BLaER1 treated with 17β-estradiol and CSF1 and Interleukin-3, amounts not matched to agents 10 nM and 100 nM (cell line): ENCODE data around the gene AHSG.

Experiments
- H3K27ac ChIP-seq, 11 experiments: shearing (Covaris generic); formaldehyde crosslinking; 2 replicates each; pipeline ENCODE4 v1.8.1; 2022
- H3K27me3 ChIP-seq, 11 experiments: shearing (Covaris generic); formaldehyde crosslinking; 2 replicates each; pipeline ENCODE4 v1.8.1; 2022
- H3K36me3 ChIP-seq, 11 experiments: shearing (Covaris generic); formaldehyde crosslinking; 2 replicates each; pipeline ENCODE4 v1.8.1; 2022
- H3K4me1 ChIP-seq, 10 experiments: shearing (Covaris generic); formaldehyde crosslinking; 2 replicates each; pipeline ENCODE4 v1.8.1; 2022
- H3K4me2 ChIP-seq, 11 experiments: shearing (Covaris generic); formaldehyde crosslinking; 2 replicates each; pipeline ENCODE4 v1.8.1; 2022
- H3K4me3 ChIP-seq, 10 experiments: shearing (Covaris generic); formaldehyde crosslinking; 2 replicates each; pipeline ENCODE4 v1.8.1; 2022
- H3K9ac ChIP-seq, 11 experiments: shearing (Covaris generic); formaldehyde crosslinking; 2 replicates each; pipeline ENCODE4 v1.8.1; 2022
- H3K9me3 ChIP-seq, 11 experiments: shearing (Covaris generic); formaldehyde crosslinking; replicated peaks in 1 of 11; 2 replicates each; pipeline ENCODE4 v1.8.1; 2022
- H4K20me1 ChIP-seq, 11 experiments: shearing (Covaris generic); formaldehyde crosslinking; 2 replicates each; pipeline ENCODE4 v1.8.1; 2022
- Cebpa-rat ChIP-seq, 11 experiments: shearing (Covaris generic); IDR thresholded peaks; 2 replicates each; pipeline ENCODE4 v1.8.1; 2022

AHSG gene

DNA sequence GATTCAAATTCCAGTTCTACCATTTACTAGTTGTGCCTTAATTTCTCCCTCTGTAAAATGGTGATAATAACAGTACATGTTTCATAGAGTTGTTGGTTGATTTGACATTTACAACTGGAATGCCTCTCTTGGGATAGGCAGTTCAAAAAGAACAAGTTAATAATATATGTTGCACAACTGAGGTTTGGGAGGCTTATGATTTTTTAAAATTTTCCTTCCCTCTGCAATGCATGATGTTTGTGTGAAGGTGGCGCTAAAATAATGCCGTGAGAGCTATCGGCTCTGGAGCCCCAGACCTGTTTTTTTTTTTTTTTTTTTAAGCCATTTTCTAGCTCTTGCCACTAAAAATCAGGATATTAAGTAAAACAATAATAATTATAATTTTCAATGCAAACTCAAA, 23.7 kb upstream of the AHSG start:
- Histone ChIP-seq H4K20me1 (peaks cover 0 to 8% (median 0%) of the 10 kb centered on the region in 11 experiments; a peak in 2 of 22 replicates), H3K9me3 (no peaks in the 10 kb centered on the region), H3K4me3 (no peak overlapping the region), H3K36me3 (peaks cover 23 to 39% (median 33%) of the 10 kb centered on the region in 11 experiments), H3K27ac (no peak overlapping the region), H3K4me1 (no peaks in the 10 kb centered on the region), H3K9ac (no peak overlapping the region), H3K4me2 (no peak overlapping the region), H3K27me3 (no peaks in the 10 kb centered on the region)
- TF ChIP-seq Cebpa-rat (IDR thresholded peaks at IDR 0.05), result no peak

DNA sequence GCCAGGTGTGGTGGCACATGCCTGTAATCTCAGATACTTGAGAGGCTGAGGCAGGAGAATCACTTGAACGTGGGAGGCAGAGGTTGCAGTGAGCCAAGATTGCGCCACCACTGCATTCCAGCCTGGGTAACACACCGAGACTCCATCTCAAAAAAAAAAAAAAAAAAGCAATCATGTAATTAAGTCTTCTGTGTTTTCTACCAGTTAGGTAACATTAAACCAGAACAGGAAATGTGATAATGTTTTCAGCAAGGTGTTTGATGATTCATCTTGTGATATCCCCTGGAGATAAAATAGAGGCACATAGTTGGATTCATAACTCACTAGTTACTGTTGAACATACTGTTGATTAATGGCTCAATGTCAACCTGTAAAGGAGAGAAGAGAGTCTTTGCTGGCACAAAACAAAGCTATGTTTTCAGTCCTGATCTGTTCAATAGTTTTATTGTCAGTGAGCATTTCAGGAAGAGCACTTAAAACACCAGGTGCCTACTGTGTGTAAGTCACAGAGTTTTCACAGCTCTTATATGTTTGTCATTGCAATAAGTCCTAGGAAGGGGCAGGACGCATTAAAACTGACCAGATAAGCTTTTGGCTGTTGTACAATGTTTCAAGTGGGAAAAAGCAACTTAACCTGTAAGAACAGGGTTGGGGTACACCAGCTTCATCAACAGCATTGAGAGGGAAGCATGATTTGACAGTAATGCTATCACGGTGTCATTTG, 22.8 kb upstream of the AHSG start:
- Histone ChIP-seq H3K27ac (no peak overlapping the region), H3K9ac (no peak overlapping the region), H4K20me1 (no peaks in the 10 kb centered on the region; a peak in 1 of 22 replicates), H3K4me3 (no peak overlapping the region), H3K4me1 (no peaks in the 10 kb centered on the region), H3K9me3 (no peaks in the 10 kb centered on the region), H3K36me3 (peaks cover 14 to 30% (median 24%) of the 10 kb centered on the region in 11 experiments), H3K27me3 (no peaks in the 10 kb centered on the region), H3K4me2 (no peak overlapping the region)
- TF ChIP-seq Cebpa-rat (IDR thresholded peaks at IDR 0.05), result no peak

DNA sequence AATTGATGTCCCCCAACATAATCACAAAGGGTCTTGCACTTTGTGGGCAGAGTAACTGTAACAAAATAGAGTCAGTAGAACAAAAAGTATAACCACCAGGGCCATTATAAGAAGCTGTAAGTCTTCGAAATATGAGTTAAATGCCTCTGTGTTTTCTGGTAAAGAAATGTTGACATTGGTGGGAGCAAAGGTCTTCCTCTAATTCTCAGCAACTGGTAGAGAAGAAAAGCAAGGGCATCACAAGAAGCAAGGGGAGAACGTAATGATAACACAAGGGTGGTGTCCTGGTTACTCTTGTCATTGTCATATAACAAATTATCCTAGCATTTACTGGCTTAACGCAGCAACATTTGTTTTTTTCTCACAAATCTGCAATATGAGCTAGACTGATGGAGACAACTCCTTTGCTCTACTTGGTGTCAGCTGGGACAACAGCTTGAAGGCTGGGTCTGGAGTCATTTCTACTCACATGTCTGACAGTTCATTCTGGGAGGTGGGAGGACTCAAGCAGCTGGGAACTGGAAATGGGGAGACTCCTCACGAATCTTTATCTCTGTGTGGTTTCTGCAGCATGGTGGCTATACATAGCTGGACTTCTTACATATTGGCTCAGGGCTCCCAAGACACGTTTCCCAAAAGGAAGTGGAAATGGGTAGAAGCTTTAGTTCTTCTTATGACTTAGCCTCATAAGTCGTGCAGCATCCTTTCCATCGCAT, 22.1 kb upstream of the AHSG start:
- Histone ChIP-seq H3K9ac (no peak overlapping the region), H3K4me1 (no peaks in the 10 kb centered on the region), H3K36me3 (peaks cover 7 to 22% (median 17%) of the 10 kb centered on the region in 11 experiments), H3K4me2 (no peak overlapping the region), H3K4me3 (no peak overlapping the region), H4K20me1 (no peaks in the 10 kb centered on the region; a peak in 1 of 22 replicates), H3K9me3 (no peaks in the 10 kb centered on the region), H3K27ac (no peak overlapping the region), H3K27me3 (no peaks in the 10 kb centered on the region)
- no peak for TF ChIP-seq Cebpa-rat (IDR thresholded peaks at IDR 0.05)

DNA sequence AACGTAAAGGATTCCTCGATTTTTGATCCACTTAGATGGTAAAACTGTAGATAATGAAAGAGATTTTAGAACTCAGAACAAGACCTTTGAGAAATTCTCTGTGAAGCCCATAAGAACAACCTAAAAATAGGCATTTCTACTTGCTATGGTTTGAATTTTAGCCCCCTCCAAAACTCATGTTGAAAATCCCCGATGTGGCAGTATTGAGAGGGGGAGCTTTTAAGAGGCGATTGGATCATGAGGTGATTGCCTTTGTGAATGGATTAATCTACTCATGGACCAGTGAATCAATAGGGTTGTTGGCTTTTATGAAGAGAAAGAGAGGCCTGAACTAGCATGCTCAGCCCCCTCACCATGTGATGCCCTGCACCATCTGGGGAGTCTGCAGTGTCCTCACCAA, 20.2 kb upstream of the AHSG start:
- Histone ChIP-seq H3K9ac (no peak overlapping the region), H3K4me2 (no peak overlapping the region), H3K4me3 (no peak overlapping the region), H3K36me3 (peaks cover 0 to 4% (median under 1%) of the 10 kb centered on the region in 11 experiments; a peak in 4 of 22 replicates), H4K20me1 (no peaks in the 10 kb centered on the region), H3K27ac (no peak overlapping the region), H3K27me3 (no peaks in the 10 kb centered on the region), H3K4me1 (no peaks in the 10 kb centered on the region), H3K9me3 (no peaks in the 10 kb centered on the region)
- TF ChIP-seq Cebpa-rat (IDR thresholded peaks at IDR 0.05), result no peak

DNA sequence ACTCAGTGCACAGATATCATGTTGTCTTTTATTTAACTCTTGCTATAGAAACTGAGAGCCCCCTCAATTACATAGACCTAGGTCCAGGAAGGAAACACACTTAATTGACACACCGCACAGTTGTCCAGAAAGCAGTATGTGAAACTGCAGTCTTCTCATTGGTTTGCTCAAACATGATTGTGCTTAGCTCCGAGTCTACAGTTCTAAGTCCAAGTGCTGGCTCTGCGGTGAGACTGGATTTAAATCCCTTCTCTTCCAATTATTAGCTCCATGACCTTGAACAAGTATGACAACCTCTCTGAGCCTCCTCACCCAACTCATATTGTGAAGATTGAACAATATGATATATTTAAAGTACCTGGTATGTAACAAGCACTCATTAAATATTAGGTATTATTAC, 19.0 kb upstream of the AHSG start:
- Histone ChIP-seq H3K9ac (no peak overlapping the region), H3K27ac (no peak overlapping the region), H3K27me3 (no peaks in the 10 kb centered on the region), H3K9me3 (no peaks in the 10 kb centered on the region), H4K20me1 (no peaks in the 10 kb centered on the region), H3K4me3 (no peak overlapping the region), H3K36me3 (no peaks in the 10 kb centered on the region), H3K4me2 (no peak overlapping the region), H3K4me1 (no peaks in the 10 kb centered on the region)
- TF ChIP-seq Cebpa-rat (IDR thresholded peaks at IDR 0.05), result no peak

DNA sequence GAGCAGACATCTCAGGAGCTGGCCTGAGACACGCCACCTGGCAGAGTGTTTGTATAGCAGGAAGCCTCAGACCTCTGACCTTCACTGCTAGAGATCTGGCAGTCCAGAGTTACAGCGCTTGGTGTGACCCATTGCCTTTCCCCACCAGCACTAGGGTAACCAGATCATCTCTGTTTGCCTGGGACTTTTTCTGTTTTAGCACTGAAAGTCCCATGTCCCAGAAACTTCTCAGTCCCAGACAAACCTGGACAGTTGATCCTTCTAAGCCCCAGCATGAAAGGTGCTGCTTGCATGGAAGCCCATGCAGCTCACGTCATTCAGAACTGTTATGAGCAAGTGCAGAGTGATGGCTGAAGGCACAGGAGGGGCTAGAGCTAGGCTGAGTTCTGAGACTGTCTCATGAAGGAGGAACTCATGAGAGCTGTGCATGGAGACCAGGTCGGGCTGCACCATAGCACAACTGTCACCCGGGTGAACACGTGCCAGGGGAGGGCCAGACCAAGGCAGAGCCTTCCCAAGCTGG, 18.2 kb upstream of the AHSG start:
- TF ChIP-seq Cebpa-rat (IDR thresholded peaks at IDR 0.05), result no peak
- H3K27ac ChIP-seq, result no peak overlapping the region
- no peaks in the 10 kb centered on the region for H3K36me3 ChIP-seq
- no peak overlapping the region for H3K4me3 ChIP-seq
- no peaks in the 10 kb centered on the region; a peak in 1 of 20 replicates for H3K4me1 ChIP-seq
- no peaks in the 10 kb centered on the region for H3K27me3 ChIP-seq
- no peak overlapping the region for H3K4me2 ChIP-seq
- H3K9me3 ChIP-seq, result no peaks in the 10 kb centered on the region
- no peaks in the 10 kb centered on the region for H4K20me1 ChIP-seq
- no peak overlapping the region for H3K9ac ChIP-seq

DNA sequence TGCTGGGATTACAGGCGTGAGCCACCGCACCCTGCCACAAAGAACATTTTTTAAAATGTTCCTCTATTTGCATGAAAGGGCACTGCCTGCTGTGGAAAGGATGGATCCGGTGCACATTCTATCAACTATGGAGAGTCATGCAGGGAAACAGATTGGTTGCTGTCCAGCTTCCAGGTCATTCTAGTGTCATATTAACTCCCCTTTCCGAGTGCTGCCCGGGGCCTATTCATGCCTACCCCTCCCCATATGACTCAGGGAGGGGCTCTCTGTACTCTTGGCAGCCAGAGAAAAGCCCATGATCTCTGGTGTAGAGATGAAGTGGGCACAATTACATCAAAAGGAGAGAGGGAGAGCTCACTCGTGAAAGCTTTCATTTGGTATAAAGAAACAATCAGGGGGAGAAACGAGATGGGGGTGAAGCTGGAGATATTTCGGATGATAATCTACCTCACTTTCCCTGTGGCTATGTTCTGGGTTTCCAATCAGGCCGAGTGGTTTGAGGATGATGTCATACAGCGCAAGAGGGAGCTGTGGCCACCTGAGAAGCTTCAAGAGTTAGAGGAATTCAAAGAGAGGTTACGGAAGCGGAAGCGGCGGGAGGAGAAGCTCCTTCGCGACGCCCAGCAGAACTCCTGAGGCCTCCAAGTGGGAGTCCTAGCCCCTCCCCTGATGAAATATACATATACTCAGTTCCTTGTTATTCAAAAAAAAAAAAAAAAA, 16.1 kb upstream of the AHSG start:
- no peak overlapping the region for H3K9ac ChIP-seq
- H3K4me3 ChIP-seq, result no peak overlapping the region
- H3K4me2 ChIP-seq, result no peak overlapping the region

DNA sequence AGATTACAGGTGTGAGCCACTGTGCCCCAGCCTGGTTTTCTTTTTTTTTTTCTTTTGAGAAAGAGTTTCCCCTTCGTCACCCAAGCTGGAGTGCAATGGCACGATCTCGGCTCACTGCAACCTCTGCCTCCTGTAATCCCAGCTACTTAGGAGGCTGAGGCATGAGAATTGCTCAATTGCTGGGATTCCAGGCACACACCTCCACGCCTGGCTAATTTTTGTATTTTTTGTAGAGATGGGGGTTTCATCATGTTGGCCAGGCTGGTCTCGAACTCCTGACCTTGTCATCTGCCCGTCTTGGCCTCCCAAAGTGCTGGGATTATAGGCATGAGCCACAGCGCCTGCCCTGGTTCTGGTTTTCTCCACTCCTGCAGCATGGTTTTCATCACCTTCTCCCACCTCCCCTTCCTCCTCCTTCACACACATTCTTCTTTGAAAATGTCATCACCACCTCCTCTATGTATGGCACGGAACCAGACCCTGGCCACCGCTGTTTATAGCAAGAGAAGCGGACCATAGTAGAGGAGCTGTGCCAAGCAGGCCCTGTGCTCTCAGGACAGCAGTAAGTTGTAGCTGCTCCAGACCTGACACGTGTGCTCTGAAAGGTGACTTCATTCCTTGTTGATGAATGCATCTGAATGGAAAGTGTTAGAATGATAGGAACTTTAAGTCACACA, 14.6 kb upstream of the AHSG start:
- TF ChIP-seq Cebpa-rat (IDR thresholded peaks at IDR 0.05), result no peak
- H4K20me1 ChIP-seq, result no peaks in the 10 kb centered on the region
- no peaks in the 10 kb centered on the region for H3K9me3 ChIP-seq
- no peak overlapping the region for H3K27ac ChIP-seq
- no peak overlapping the region for H3K9ac ChIP-seq
- H3K27me3 ChIP-seq, result no peaks in the 10 kb centered on the region
- no peaks in the 10 kb centered on the region for H3K36me3 ChIP-seq
- no peak overlapping the region for H3K4me3 ChIP-seq
- no peaks in the 10 kb centered on the region; a peak in 1 of 20 replicates for H3K4me1 ChIP-seq
- H3K4me2 ChIP-seq, result no peak overlapping the region

More for the DNA sequence above, 16.1 kb upstream of the AHSG start:
- H3K27ac ChIP-seq, result no peak overlapping the region
- H4K20me1 ChIP-seq, result no peaks in the 10 kb centered on the region
- no peaks in the 10 kb centered on the region for H3K36me3 ChIP-seq
- no peak for TF ChIP-seq Cebpa-rat (IDR thresholded peaks at IDR 0.05)
- no peaks in the 10 kb centered on the region; a peak in 1 of 20 replicates for H3K4me1 ChIP-seq
- H3K9me3 ChIP-seq, result no peaks in the 10 kb centered on the region
- no peaks in the 10 kb centered on the region for H3K27me3 ChIP-seq

DNA sequence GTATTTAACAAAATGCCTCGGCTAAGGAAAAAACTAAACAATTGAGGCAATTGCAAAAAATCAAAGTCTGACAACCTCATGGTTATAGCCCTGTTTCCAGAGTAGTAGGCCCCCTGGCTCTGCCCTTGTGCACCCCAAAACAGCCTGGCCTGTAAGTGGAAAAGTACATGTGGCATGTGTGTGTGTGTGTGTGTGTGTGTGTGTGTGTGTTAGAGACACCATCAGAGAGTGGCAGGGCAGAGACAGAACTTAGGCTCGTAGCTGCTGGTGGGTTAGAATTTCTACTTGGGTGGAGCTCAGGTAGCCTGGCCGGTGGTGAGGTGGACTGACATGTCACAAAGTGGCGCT, 14.1 kb upstream of the AHSG start:
- Histone ChIP-seq H3K9me3 (no peaks in the 10 kb centered on the region), H3K36me3 (no peaks in the 10 kb centered on the region), H3K4me1 (no peaks in the 10 kb centered on the region; a peak in 1 of 20 replicates), H3K4me2 (no peak overlapping the region), H3K27ac (no peak overlapping the region; a peak in 1 of 22 replicates), H3K4me3 (no peak overlapping the region), H3K9ac (no peak overlapping the region), H4K20me1 (no peaks in the 10 kb centered on the region), H3K27me3 (no peaks in the 10 kb centered on the region)
- no peak for TF ChIP-seq Cebpa-rat (IDR thresholded peaks at IDR 0.05)
